Ovary (tissue), 9 donors: ENCODE results near the gene TBC1D9B. TPM values are rescaled to one million over a fixed set of nuclear protein-coding genes. Genes with fewer than 3 reads are reported as not detected.

ENCODE experiments used
- DNase-seq, 5 donors: peaks; one replicate each; pipeline ENCODE4 v3.0.0-alpha.2; 2019 to 2020
- H3K27ac ChIP-seq, 2 donors: fragments of 200-600 bp; one replicate each; pipeline versions ENCODE4 v1.5.1 to v1.8.0; 2019 to 2022
- H3K27me3 ChIP-seq: fragments of 200-600 bp; one replicate; pipeline ENCODE4 v1.8.0; 2022
- H3K36me3 ChIP-seq: fragments of 200-600 bp; sonication (generic); one replicate; pipeline ENCODE4 v1.5.1; 2019
- H3K4me1 ChIP-seq: one replicate; pipeline ENCODE4 v1.8.1; 2013; ENCODE audit warnings: mild to moderate bottlenecking, moderate library complexity; ENCODE audit not compliant: insufficient read depth
- H3K4me3 ChIP-seq: fragments of 200-600 bp; sonication (generic); one replicate; pipeline ENCODE4 v1.5.1; 2017
- H3K9me3 ChIP-seq, 2 donors: fragments of 200-600 bp in 1 of 2; sonication (generic) in 1 of 2; one replicate each; pipeline versions ENCODE4 v1.5.1 to v1.8.1; 2013 to 2019; ENCODE audit warnings: mild to moderate bottlenecking in 1 of 2, moderate library complexity in 1 of 2
- EP300 ChIP-seq: sonication (generic); formaldehyde crosslinking; IDR thresholded peaks from one replicate; pipeline ENCODE4 v1.6.1; 2017; ENCODE audit warnings: antibody characterized with exemption
- POLR2A ChIP-seq: fragments of 450-650 bp; IDR thresholded peaks from one replicate; pipeline ENCODE4 v1.6.1; 2017; ENCODE audit warnings: antibody characterized with exemption, mild to moderate bottlenecking, moderate library complexity
- WGBS, 3 donors: extraction: QIAGEN DNeasy Blood & Tissue Kit in 1 of 3; methylation state at CpG; one replicate each; pipeline versions ENCODE4 v1.1.5 to v1.1.7; 2013 to 2017; 5-methylcytosine and 5-hydroxymethylcytosine counted together
- intact Hi-C, 4 donors: fragments of 100-400 bp; cut with DNase I; formaldehyde crosslinking; loops; one replicate each; pipeline versions ENCODE4 v1.11.0 to v1.15.1; 2022 to 2023
- polyA plus RNA-seq, 2 donors: library from polyadenylated mRNA; stranded (reverse); fragments of 200-250 nt in 1 of 2; fragments of 350-450 nt in 1 of 2; fragmentation: Illumina TruSeq in 1 of 2; extraction: RNeasy Lipid Tissue Mini Kit (QIAGEN cat#74804) in 1 of 2; gene quantifications; one replicate each; pipeline ENCODE4 v1.2.3, GENCODE V29; 2013 to 2014
- total RNA-seq, 7 donors: library from RNA; depleted of rRNA in 2 of 7; stranded (reverse); fragments of >200 nt in 2 of 7; fragmentation: NEBNext Ultra II Directional in 3 of 7; extraction: Animal tissue kit (Norgen Biotek cat#: 25700) in 3 of 7; gene quantifications; one replicate each; pipeline versions ENCODE4 v1.1.0 to v1.2.4, GENCODE V29; 2016 to 2023
- TF ChIP-seq, protein P1 (sequence below), 3 donors: fragments of 450-650 bp in 2 of 3; fragments of 200-600 bp in 1 of 3; IDR thresholded peaks; one replicate each; pipeline versions ENCODE4 v1.5.1 to v1.8.0; 2016 to 2022; ENCODE audit warnings: antibody characterized with exemption in 3 of 3, mild to moderate bottlenecking in 1 of 3
- donor health status: DM: no; HTN: no; CAD: no; lungs with moderate emphysema.
- donor health status: DM: no; HTN: no; CAD: no.
- donor health status: Bipolar disorder and iron deficiency.
- donor health status: DM: yes; HTN: yes; CAD: no.
- donor health status: DM: no; HTN: no; CAD: no.
- donor health status: DM: yes; HTN: yes; CAD: no.

TBC1D9B gene
- total and polyA plus RNA-seq, 9 donors = 48.3 to 121 (median 86.5) TPM

- intact Hi-C loops = no loop called here
- no peak overlapping the region for H3K4me3 ChIP-seq
- H3K9me3 ChIP-seq = no peaks in the 10 kb centered on the region
- H3K27me3 ChIP-seq = no peaks in the 10 kb centered on the region
- peak in 1 of 5 donors; percentile 20 for DNase-seq
- H3K27ac ChIP-seq = no peak overlapping the region
- H3K4me1 ChIP-seq = peaks cover 2% of the 10 kb centered on the region
- TF ChIP-seq, protein P1, sequence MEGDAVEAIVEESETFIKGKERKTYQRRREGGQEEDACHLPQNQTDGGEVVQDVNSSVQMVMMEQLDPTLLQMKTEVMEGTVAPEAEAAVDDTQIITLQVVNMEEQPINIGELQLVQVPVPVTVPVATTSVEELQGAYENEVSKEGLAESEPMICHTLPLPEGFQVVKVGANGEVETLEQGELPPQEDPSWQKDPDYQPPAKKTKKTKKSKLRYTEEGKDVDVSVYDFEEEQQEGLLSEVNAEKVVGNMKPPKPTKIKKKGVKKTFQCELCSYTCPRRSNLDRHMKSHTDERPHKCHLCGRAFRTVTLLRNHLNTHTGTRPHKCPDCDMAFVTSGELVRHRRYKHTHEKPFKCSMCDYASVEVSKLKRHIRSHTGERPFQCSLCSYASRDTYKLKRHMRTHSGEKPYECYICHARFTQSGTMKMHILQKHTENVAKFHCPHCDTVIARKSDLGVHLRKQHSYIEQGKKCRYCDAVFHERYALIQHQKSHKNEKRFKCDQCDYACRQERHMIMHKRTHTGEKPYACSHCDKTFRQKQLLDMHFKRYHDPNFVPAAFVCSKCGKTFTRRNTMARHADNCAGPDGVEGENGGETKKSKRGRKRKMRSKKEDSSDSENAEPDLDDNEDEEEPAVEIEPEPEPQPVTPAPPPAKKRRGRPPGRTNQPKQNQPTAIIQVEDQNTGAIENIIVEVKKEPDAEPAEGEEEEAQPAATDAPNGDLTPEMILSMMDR (IDR thresholded peaks at IDR 0.05) = no peak
- no peak for TF ChIP-seq EP300
- TF ChIP-seq POLR2A = no peak
- 59 to 63% (median 63%) methylated on average over 11 of the region's 11 CpGs for WGBS, 3 donors
- no peaks in the 10 kb centered on the region for H3K36me3 ChIP-seq
Measured at GRCh38 chr5:179860301-179860700, 47.4 kb downstream of the TBC1D9B start.

- WGBS, 3 donors = 0 to 1% (median 1%) methylated on average over 82 to 90 of the region's 90 CpGs
- peak within 1 kb of the TSS; percentile 79 for H3K4me3 ChIP-seq
- H3K4me1 ChIP-seq = peaks cover 2% of the 10 kb centered on the region
- H3K27me3 ChIP-seq = no peaks in the 10 kb centered on the region
- DNase-seq = peak; percentile 95 to 98 (median 96)
- intact Hi-C loops = loop anchor here in 1 of 4 donors (10.0 kb wide), 1 partner anchor 64 kb away; the partner anchor contains the start of gene LTC4S
- no peaks in the 10 kb centered on the region for H3K36me3 ChIP-seq
- TF ChIP-seq, protein P1 (IDR thresholded peaks at IDR 0.05) = peak in 2 of 3 donors; percentile 13 to 54
- TF ChIP-seq EP300 = no peak
- peak; percentile 55 for TF ChIP-seq POLR2A
- H3K27ac ChIP-seq = peak within 1 kb of the TSS; percentile 71 to 86
- no peaks in the 10 kb centered on the region for H3K9me3 ChIP-seq
Measured at GRCh38 chr5:179858586-179859427, 48.9 kb downstream of the TBC1D9B start, which contains the start of gene MRNIP. MRNIP (minus strand) TSS chr5:179858817; CDS start chr5:179858796, 21 bp downstream.

DNA sequence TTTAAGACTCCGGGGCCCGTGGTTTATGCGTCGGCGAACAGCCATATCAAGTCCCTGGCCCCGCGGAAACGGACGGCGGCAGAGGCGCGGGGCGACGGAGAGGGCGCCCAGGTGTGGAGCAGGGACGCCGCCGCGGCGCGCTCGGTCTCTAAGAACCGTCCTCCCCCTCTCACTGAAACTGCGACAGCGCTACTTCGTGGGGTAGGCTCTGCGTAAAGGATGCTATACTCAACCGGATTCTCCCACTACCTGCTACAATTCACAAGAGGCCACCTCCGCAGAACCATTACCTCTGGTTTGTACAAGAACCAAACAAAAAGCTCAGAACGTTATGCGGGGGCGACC is 49.5 kb downstream of the TBC1D9B start:
- H3K36me3 ChIP-seq = no peaks in the 10 kb centered on the region
- no peaks in the 10 kb centered on the region for H3K9me3 ChIP-seq
- H3K27me3 ChIP-seq = no peaks in the 10 kb centered on the region
- peak overlapping the region in 1 of 2 donors; percentile 86 for H3K27ac ChIP-seq
- peaks cover 2% of the 10 kb centered on the region for H3K4me1 ChIP-seq
- peak in 1 of 5 donors; percentile 43 for DNase-seq
- TF ChIP-seq POLR2A = no peak
- TF ChIP-seq, protein P1 (IDR thresholded peaks at IDR 0.05) = no peak
- TF ChIP-seq EP300 = no peak
- intact Hi-C loops = loop anchor here in 1 of 4 donors (10.0 kb wide), 1 partner anchor 63 kb away; the partner anchor contains the start of gene LTC4S
- 0 to 2% (median 0%) methylated on average over 32 of the region's 32 CpGs for WGBS, 3 donors
- peak overlapping the region; percentile 79 for H3K4me3 ChIP-seq

- DNase-seq = no peak
- 24 to 53% (median 44%) methylated on average over 8 of the region's 8 CpGs for WGBS, 3 donors
- intact Hi-C loops = loop anchor here in 1 of 4 donors (10.0 kb wide), 1 partner anchor 60 kb away; the partner anchor contains the start of gene LTC4S
Measured at GRCh38 chr5:179854356-179854755, 53.3 kb downstream of the TBC1D9B start.

More at GRCh38 chr5:179854356-179854755, 53.3 kb downstream of the TBC1D9B start:
- Histone ChIP-seq H3K27me3 (no peaks in the 10 kb centered on the region), H3K36me3 (no peaks in the 10 kb centered on the region), H3K4me3 (no peak overlapping the region), H3K4me1 (peaks cover 2% of the 10 kb centered on the region), H3K9me3 (no peaks in the 10 kb centered on the region), H3K27ac (no peak overlapping the region)
- no peak for TF ChIP-seq EP300
- no peak for TF ChIP-seq POLR2A
- TF ChIP-seq, protein P1 (IDR thresholded peaks at IDR 0.05) = no peak
